Astrocyte (in vitro differentiated cells and primary cell): ENCODE results near the gene NOVA1.

Source experiments
- CTCF ChIP-seq: IDR thresholded peaks from 2 replicates; pipeline ENCODE4 v1.5.1; 2011; ENCODE audit warnings: low read depth, mild to moderate bottlenecking, inconsistent platforms, low read length, moderate library complexity; ENCODE audit not compliant: insufficient read depth
- EZH2 ChIP-seq: IDR thresholded peaks from 2 replicates; pipeline ENCODE4 v1.6.1; 2012; ENCODE audit warnings: mild to moderate bottlenecking, low read length, inconsistent platforms; ENCODE audit not compliant: insufficient read depth

- TF ChIP-seq EZH2: no peak
- TF ChIP-seq CTCF: no peak
These were observed 38.7 kb upstream of the NOVA1 start for GRCh38 chr14:26636561-26636960.
